Gastroesophageal sphincter (tissue), 3 donors: ENCODE measurements around the gene ARFGAP1.

ENCODE experiments used
- CTCF ChIP-seq, 4 experiments: fragments of 200-600 bp in 2 of 4; fragments of 450-650 bp in 2 of 4; sonication (generic) in 1 of 4; IDR thresholded peaks; one replicate each; pipeline ENCODE4 v1.5.1; 2017 to 2019; ENCODE audit warnings: antibody characterized with exemption in 4 of 4, mild to moderate bottlenecking in 2 of 4, moderate library complexity in 2 of 4
- EP300 ChIP-seq: sonication (generic); formaldehyde crosslinking; IDR thresholded peaks from one replicate; pipeline ENCODE4 v1.6.1; 2017; ENCODE audit warnings: antibody characterized with exemption, mild to moderate bottlenecking
- POLR2A ChIP-seq, 2 donors: fragments of 450-650 bp; IDR thresholded peaks; one replicate each; pipeline ENCODE4 v1.6.1; 2017; ENCODE audit warnings: antibody characterized with exemption in 2 of 2, mild to moderate bottlenecking in 2 of 2, moderate library complexity in 1 of 2
- POLR2AphosphoS5 ChIP-seq: sonication (generic); formaldehyde crosslinking; IDR thresholded peaks from one replicate; pipeline ENCODE4 v1.6.1; 2017; ENCODE audit warnings: antibody characterized with exemption

- TF ChIP-seq POLR2A (IDR thresholded peaks at IDR 0.05) (no peak), CTCF (IDR thresholded peaks at IDR 0.05) (no peak), POLR2AphosphoS5 (no peak), EP300 (no peak)
Measured at GRCh38 chr20:63249891-63250290, 22.7 kb upstream of the ARFGAP1 start.
